HepG2 (cell line): ENCODE data around the gene HCRT. TPM values are rescaled to one million over a fixed set of nuclear protein-coding genes. Genes with fewer than 3 reads are reported as not detected.

Source experiments
- AKAP8 ChIP-seq: sonication (generic); formaldehyde crosslinking; IDR thresholded peaks from 2 replicates; pipeline ENCODE4 v1.5.1; 2020; ENCODE audit warnings: mild to moderate bottlenecking, missing genetic modification reagents
- ARNT2 ChIP-seq: sonication (generic); formaldehyde crosslinking; IDR thresholded peaks from 2 replicates; pipeline ENCODE4 v1.8.0; 2022; ENCODE audit warnings: mild to moderate bottlenecking, low read depth, missing genetic modification reagents, moderate library complexity
- GABPB1 ChIP-seq: IDR thresholded peaks from 2 replicates; pipeline ENCODE4 v1.6.1; 2016; ENCODE audit warnings: mild to moderate bottlenecking, missing genetic modification reagents, moderate library complexity, missing compliant biosample characterization
- GATAD1 ChIP-seq: IDR thresholded peaks from 2 replicates; pipeline ENCODE4 v1.6.1; 2016; ENCODE audit warnings: missing genetic modification reagents, missing compliant biosample characterization
- HNF4A ChIP-seq: sonication (generic); formaldehyde crosslinking; IDR thresholded peaks from 2 replicates; pipeline ENCODE4 v1.4.0; 2020; ENCODE audit warnings: missing genetic modification reagents
- PAX8 ChIP-seq: sonication (generic); formaldehyde crosslinking; IDR thresholded peaks from 2 replicates; pipeline ENCODE4 v1.8.0; 2022; ENCODE audit warnings: mild to moderate bottlenecking, missing genetic modification reagents, borderline replicate concordance
- PBX2 ChIP-seq: IDR thresholded peaks from 2 replicates; pipeline ENCODE4 v1.6.1; 2016; ENCODE audit warnings: control low read depth
- RARA ChIP-seq: IDR thresholded peaks from 2 replicates; pipeline ENCODE4 v1.6.1; 2016; ENCODE audit warnings: missing genetic modification reagents, missing compliant biosample characterization
- REST ChIP-seq, 2 experiments: IDR thresholded peaks; 2 replicates each; pipeline ENCODE4 v1.6.1; 2011 to 2012; ENCODE audit warnings: low read length in 2 of 2, borderline replicate concordance in 1 of 2, low read depth in 1 of 2, mild to moderate bottlenecking in 1 of 2, moderate library complexity in 1 of 2
- SKI ChIP-seq: fragments of 450-650 bp; IDR thresholded peaks from one replicate; pipeline ENCODE4 v1.6.1; 2018; ENCODE audit warnings: mild to moderate bottlenecking; ENCODE audit not compliant: partially characterized antibody
- TAF1 ChIP-seq: sonication (generic); formaldehyde crosslinking; IDR thresholded peaks from 2 replicates; pipeline ENCODE4 v1.4.0; 2020; ENCODE audit warnings: missing genetic modification reagents
- TBX3 ChIP-seq: fragments of 450-650 bp; IDR thresholded peaks from 2 replicates; pipeline ENCODE4 v1.6.1; 2017; ENCODE audit warnings: antibody characterized with exemption, mild to moderate bottlenecking, inconsistent platforms, borderline replicate concordance
- ZBTB3 ChIP-seq: sonication (generic); formaldehyde crosslinking; IDR thresholded peaks from 2 replicates; pipeline ENCODE4 v1.4.0; 2020; ENCODE audit warnings: low read depth, mild to moderate bottlenecking, moderate library complexity, missing genetic modification reagents, borderline replicate concordance
- ZBTB7B ChIP-seq: sonication (generic); formaldehyde crosslinking; IDR thresholded peaks from 2 replicates; pipeline ENCODE4 v1.4.0; 2020; ENCODE audit warnings: missing genetic modification reagents
- ZNF317 ChIP-seq: sonication (generic); formaldehyde crosslinking; IDR thresholded peaks from 2 replicates; pipeline ENCODE4 v1.5.0; 2020; ENCODE audit warnings: mild to moderate bottlenecking, missing genetic modification reagents
- ZNF549 ChIP-seq: sonication (generic); formaldehyde crosslinking; IDR thresholded peaks from 2 replicates; pipeline ENCODE4 v1.5.0; 2020; ENCODE audit warnings: missing genetic modification reagents
- ZNF556 ChIP-seq: sonication (generic); formaldehyde crosslinking; IDR thresholded peaks from 2 replicates; pipeline ENCODE4 v1.4.0; 2020; ENCODE audit warnings: mild to moderate bottlenecking, missing genetic modification reagents, borderline replicate concordance
- ZNF567 ChIP-seq: sonication (generic); formaldehyde crosslinking; IDR thresholded peaks from 2 replicates; pipeline ENCODE4 v1.8.1; 2023; ENCODE audit warnings: mild to moderate bottlenecking, missing genetic modification reagents, borderline replicate concordance
- ZNF598 ChIP-seq: sonication (generic); formaldehyde crosslinking; IDR thresholded peaks from 2 replicates; pipeline ENCODE4 v1.5.1; 2020; ENCODE audit warnings: mild to moderate bottlenecking, missing genetic modification reagents, borderline replicate concordance
- ZNF773 ChIP-seq: sonication (generic); formaldehyde crosslinking; IDR thresholded peaks from 2 replicates; pipeline ENCODE4 v1.4.0; 2020; ENCODE audit warnings: missing genetic modification reagents, borderline replicate concordance
- ZNF776 ChIP-seq: sonication (generic); formaldehyde crosslinking; IDR thresholded peaks from 2 replicates; pipeline ENCODE4 v1.4.0; 2020; ENCODE audit warnings: mild to moderate bottlenecking, missing genetic modification reagents
- ZNF777 ChIP-seq: sonication (generic); formaldehyde crosslinking; IDR thresholded peaks from 2 replicates; pipeline ENCODE4 v1.4.0; 2020; ENCODE audit warnings: missing genetic modification reagents
- polyA plus RNA-seq, 8 experiments: library from polyadenylated mRNA; depleted of rRNA in 3 of 8; stranded (reverse) in 7 of 8; unstranded in 1 of 8; fragments of >200 nt; fragmentation: Illumina TruSeq in 4 of 8; extraction: Trizol in 4 of 8; gene quantifications; 2 replicates each; pipeline versions ENCODE4 v1.2.1 to v1.2.3, GENCODE V29; 2011 to 2016; ENCODE audit warnings: low read depth in 4 of 8, missing spikeins in 1 of 8, mixed read lengths in 1 of 8; ENCODE audit not compliant: insufficient read depth in 1 of 8
- total RNA-seq, 5 experiments: library from RNA; depleted of rRNA; stranded (reverse); fragments of >200 nt; fragmentation: Illumina TruSeq; extraction: Trizol; gene quantifications; 2 replicates each; pipeline ENCODE4 v1.2.3, GENCODE V29; 2016; ENCODE audit warnings: low read depth in 1 of 5
- TF ChIP-seq, protein P1 (sequence below): sonication (generic); formaldehyde crosslinking; conservative IDR thresholded peaks from 2 replicates; pipeline ENCODE4 v1.4.0; 2020; ENCODE audit warnings: mild to moderate bottlenecking, missing genetic modification reagents, moderate library complexity

HCRT gene
- total and polyA plus RNA-seq, 2 of the 13 experiments (the other 11 are each of a cell fraction or from before 2014, with no cell fraction given): not detected

GRCh38 chr17:42178817-42179216 is 6.4 kb downstream of the HCRT start (continued):
- TF ChIP-seq REST (IDR thresholded peaks at IDR 0.05; ENCODE audit: borderline replicate concordance in 1 of 2, low read depth in 1 of 2, low read length in 2 of 2): peak in 1 of 2 experiments; percentile 56; a peak in 1 of 4 replicates
- 0 out of 2 replicates have a peak, but pooled peaks have one; percentile 24 for TF ChIP-seq ZBTB7B (CRISPR knock-in tag)
- no peak for TF ChIP-seq ZNF776 (CRISPR knock-in tag)
- TF ChIP-seq PAX8 (CRISPR knock-in tag): no peak
- no peak for TF ChIP-seq AKAP8 (CRISPR knock-in tag)
- peak; percentile 96 for TF ChIP-seq RARA (CRISPR knock-in tag)
- no peak for TF ChIP-seq ZNF549 (CRISPR knock-in tag)
- peak; percentile 76 for TF ChIP-seq ZNF777 (CRISPR knock-in tag)
- TF ChIP-seq ZNF773 (CRISPR knock-in tag): no peak
- TF ChIP-seq ZNF567 (CRISPR knock-in tag): no peak
- peak; percentile 87 for TF ChIP-seq SKI
- no peak for TF ChIP-seq TBX3
- TF ChIP-seq ZNF598: no peak
- TF ChIP-seq GATAD1 (CRISPR knock-in tag): no peak
- no peak for TF ChIP-seq ZNF317 (CRISPR knock-in tag)
- no peak for TF ChIP-seq ARNT2 (CRISPR knock-in tag)
- TF ChIP-seq ZNF556 (CRISPR knock-in tag): no peak
- TF ChIP-seq TAF1 (CRISPR knock-in tag): 0 out of 2 replicates have a peak, but pooled peaks have one; percentile 17
- TF ChIP-seq HNF4A (CRISPR knock-in tag): no peak
- TF ChIP-seq GABPB1 (CRISPR knock-in tag): peak; percentile 51; the same call in 1 of the 2 replicates
- TF ChIP-seq ZBTB3 (CRISPR knock-in tag): no peak
- no peak for TF ChIP-seq PBX2
- TF ChIP-seq, protein P1, sequence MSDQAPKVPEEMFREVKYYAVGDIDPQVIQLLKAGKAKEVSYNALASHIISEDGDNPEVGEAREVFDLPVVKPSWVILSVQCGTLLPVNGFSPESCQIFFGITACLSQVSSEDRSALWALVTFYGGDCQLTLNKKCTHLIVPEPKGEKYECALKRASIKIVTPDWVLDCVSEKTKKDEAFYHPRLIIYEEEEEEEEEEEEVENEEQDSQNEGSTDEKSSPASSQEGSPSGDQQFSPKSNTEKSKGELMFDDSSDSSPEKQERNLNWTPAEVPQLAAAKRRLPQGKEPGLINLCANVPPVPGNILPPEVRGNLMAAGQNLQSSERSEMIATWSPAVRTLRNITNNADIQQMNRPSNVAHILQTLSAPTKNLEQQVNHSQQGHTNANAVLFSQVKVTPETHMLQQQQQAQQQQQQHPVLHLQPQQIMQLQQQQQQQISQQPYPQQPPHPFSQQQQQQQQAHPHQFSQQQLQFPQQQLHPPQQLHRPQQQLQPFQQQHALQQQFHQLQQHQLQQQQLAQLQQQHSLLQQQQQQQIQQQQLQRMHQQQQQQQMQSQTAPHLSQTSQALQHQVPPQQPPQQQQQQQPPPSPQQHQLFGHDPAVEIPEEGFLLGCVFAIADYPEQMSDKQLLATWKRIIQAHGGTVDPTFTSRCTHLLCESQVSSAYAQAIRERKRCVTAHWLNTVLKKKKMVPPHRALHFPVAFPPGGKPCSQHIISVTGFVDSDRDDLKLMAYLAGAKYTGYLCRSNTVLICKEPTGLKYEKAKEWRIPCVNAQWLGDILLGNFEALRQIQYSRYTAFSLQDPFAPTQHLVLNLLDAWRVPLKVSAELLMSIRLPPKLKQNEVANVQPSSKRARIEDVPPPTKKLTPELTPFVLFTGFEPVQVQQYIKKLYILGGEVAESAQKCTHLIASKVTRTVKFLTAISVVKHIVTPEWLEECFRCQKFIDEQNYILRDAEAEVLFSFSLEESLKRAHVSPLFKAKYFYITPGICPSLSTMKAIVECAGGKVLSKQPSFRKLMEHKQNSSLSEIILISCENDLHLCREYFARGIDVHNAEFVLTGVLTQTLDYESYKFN (CRISPR knock-in tag): peak; percentile 33; the same call in 1 of the 2 replicates
